ENCODE data around the gene PCSK1.

GRCh38 chr5:96377167-96377566 lies 55.9 kb downstream of the PCSK1 start:
- no peak for TF ChIP-seq CTCF (IDR thresholded peaks at IDR 0.05; ENCODE audit: poor library complexity)
- no peak for TF ChIP-seq EZH2 (IDR thresholded peaks at IDR 0.05; ENCODE audit: borderline replicate concordance)
